Measurements from ENCODE around the gene LRP1-AS. TPM values are rescaled to one million over a fixed set of nuclear protein-coding genes. Genes with fewer than 3 reads are reported as not detected.

Gene LRP1-AS
- total RNA-seq, 1 donor from 2014 or later = 0.46 TPM

GRCh38 chr12:57101892-57102695 lies 45.3 kb downstream of the LRP1-AS start:
- peaks cover 39% of the 10 kb centered on the region for H3K36me3 Mint-ChIP-seq (ENCODE audit: low read depth, unreplicated experiment)

GRCh38 chr12:57099766-57100165 lies 47.7 kb downstream of the LRP1-AS start:
- no peak overlapping the region for H3K27ac Mint-ChIP-seq (ENCODE audit: unreplicated experiment)
- peaks cover 34% of the 10 kb centered on the region for H3K36me3 Mint-ChIP-seq (ENCODE audit: low read depth, unreplicated experiment)
- no peak for DNase-seq (ENCODE audit: low spot score)
- peak overlapping the region; percentile 60 for H3K4me3 Mint-ChIP-seq (ENCODE audit: unreplicated experiment)
- peaks cover 5% of the 10 kb centered on the region for H3K27me3 Mint-ChIP-seq (ENCODE audit: unreplicated experiment)
- no peak for TF ChIP-seq CTCF (IDR thresholded peaks at IDR 0.05; ENCODE audit: unreplicated experiment)
- H3K4me1 Mint-ChIP-seq (ENCODE audit: unreplicated experiment) = peaks cover 13% of the 10 kb centered on the region
- H3K9me3 Mint-ChIP-seq (ENCODE audit: unreplicated experiment) = no peaks in the 10 kb centered on the region

More at GRCh38 chr12:57101892-57102695, 45.3 kb downstream of the LRP1-AS start:
- no peak for TF ChIP-seq CTCF (IDR thresholded peaks at IDR 0.05; ENCODE audit: unreplicated experiment)
- no peaks in the 10 kb centered on the region for H3K9me3 Mint-ChIP-seq (ENCODE audit: unreplicated experiment)
- H3K4me1 Mint-ChIP-seq (ENCODE audit: unreplicated experiment) = peaks cover 15% of the 10 kb centered on the region
- no peak for DNase-seq (ENCODE audit: low spot score)
- H3K4me3 Mint-ChIP-seq (ENCODE audit: unreplicated experiment) = peak overlapping the region; percentile 37
- peak overlapping the region; percentile 48 for H3K27ac Mint-ChIP-seq (ENCODE audit: unreplicated experiment)
- peaks cover 5% of the 10 kb centered on the region for H3K27me3 Mint-ChIP-seq (ENCODE audit: unreplicated experiment)

- Mint-ChIP-seq H3K4me1 (ENCODE audit: unreplicated experiment) (peaks cover 18% of the 10 kb centered on the region), H3K4me3 (ENCODE audit: unreplicated experiment) (peak overlapping the region; percentile 60), H3K27me3 (ENCODE audit: unreplicated experiment) (peaks cover 8% of the 10 kb centered on the region), H3K9me3 (ENCODE audit: unreplicated experiment) (no peaks in the 10 kb centered on the region), H3K36me3 (ENCODE audit: low read depth, unreplicated experiment) (peaks cover 30% of the 10 kb centered on the region), H3K27ac (ENCODE audit: unreplicated experiment) (no peak overlapping the region)
- TF ChIP-seq CTCF (IDR thresholded peaks at IDR 0.05; ENCODE audit: unreplicated experiment) = no peak
- DNase-seq (ENCODE audit: low spot score) = no peak
These were observed 48.2 kb downstream of the LRP1-AS start for GRCh38 chr12:57099047-57099714.

- H3K36me3 Mint-ChIP-seq (ENCODE audit: low read depth, unreplicated experiment) = peaks cover 26% of the 10 kb centered on the region
- H3K27ac Mint-ChIP-seq (ENCODE audit: unreplicated experiment) = no peak overlapping the region
- H3K27me3 Mint-ChIP-seq (ENCODE audit: unreplicated experiment) = peaks cover 10% of the 10 kb centered on the region
- no peak for DNase-seq (ENCODE audit: low spot score)
- H3K4me1 Mint-ChIP-seq (ENCODE audit: unreplicated experiment) = peaks cover 21% of the 10 kb centered on the region
- TF ChIP-seq CTCF (IDR thresholded peaks at IDR 0.05; ENCODE audit: unreplicated experiment) = no peak
- H3K9me3 Mint-ChIP-seq (ENCODE audit: unreplicated experiment) = no peaks in the 10 kb centered on the region
- no peak overlapping the region for H3K4me3 Mint-ChIP-seq (ENCODE audit: unreplicated experiment)
These were observed 48.9 kb downstream of the LRP1-AS start for GRCh38 chr12:57098546-57098945.

- H3K27ac Mint-ChIP-seq (ENCODE audit: unreplicated experiment) = no peak overlapping the region
- no peak for DNase-seq (ENCODE audit: low spot score)
- TF ChIP-seq CTCF (IDR thresholded peaks at IDR 0.05; ENCODE audit: unreplicated experiment) = no peak
- no peak overlapping the region for H3K4me3 Mint-ChIP-seq (ENCODE audit: unreplicated experiment)
- peaks cover 23% of the 10 kb centered on the region for H3K4me1 Mint-ChIP-seq (ENCODE audit: unreplicated experiment)
- H3K9me3 Mint-ChIP-seq (ENCODE audit: unreplicated experiment) = no peaks in the 10 kb centered on the region
- peaks cover 32% of the 10 kb centered on the region for H3K36me3 Mint-ChIP-seq (ENCODE audit: low read depth, unreplicated experiment)
- peaks cover 13% of the 10 kb centered on the region for H3K27me3 Mint-ChIP-seq (ENCODE audit: unreplicated experiment)
These were observed 49.9 kb downstream of the LRP1-AS start for GRCh38 chr12:57097554-57097835.

All from endothelial cell (in vitro differentiated cells).